Superior temporal gyrus (tissue), 1 donor: ENCODE data around the gene HIVEP2.

Experiments used
- DNase-seq: peaks from one replicate; pipeline ENCODE4 v3.0.0-alpha.2; 2016; ENCODE audit errors: extremely low spot score

Gene HIVEP2

DNA sequence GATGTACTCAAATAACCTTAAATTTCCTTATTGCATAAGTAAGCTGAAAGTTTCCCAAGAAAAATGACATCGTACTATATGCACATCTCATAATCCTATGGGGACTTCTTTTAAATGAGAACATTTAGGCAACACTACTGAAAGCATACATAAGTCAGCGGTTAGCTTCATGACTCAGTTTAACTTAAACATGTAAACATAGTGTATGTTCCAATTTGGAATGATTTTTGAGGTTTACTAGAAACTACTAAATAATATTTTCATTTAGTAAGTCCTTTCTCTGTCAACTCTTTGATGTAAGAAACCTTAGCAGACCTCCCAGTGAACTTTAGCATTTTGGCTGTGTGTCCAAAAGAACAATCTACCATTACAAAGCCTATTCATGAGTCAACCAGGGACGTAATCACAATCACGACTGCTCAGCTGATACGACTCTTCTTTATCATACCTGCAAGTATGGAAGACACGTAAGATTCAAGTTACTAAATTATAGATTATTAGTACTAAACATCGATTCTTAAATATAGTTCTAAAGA lies 19.3 kb downstream of the HIVEP2 start:
- peak; percentile 63 for DNase-seq

DNA sequence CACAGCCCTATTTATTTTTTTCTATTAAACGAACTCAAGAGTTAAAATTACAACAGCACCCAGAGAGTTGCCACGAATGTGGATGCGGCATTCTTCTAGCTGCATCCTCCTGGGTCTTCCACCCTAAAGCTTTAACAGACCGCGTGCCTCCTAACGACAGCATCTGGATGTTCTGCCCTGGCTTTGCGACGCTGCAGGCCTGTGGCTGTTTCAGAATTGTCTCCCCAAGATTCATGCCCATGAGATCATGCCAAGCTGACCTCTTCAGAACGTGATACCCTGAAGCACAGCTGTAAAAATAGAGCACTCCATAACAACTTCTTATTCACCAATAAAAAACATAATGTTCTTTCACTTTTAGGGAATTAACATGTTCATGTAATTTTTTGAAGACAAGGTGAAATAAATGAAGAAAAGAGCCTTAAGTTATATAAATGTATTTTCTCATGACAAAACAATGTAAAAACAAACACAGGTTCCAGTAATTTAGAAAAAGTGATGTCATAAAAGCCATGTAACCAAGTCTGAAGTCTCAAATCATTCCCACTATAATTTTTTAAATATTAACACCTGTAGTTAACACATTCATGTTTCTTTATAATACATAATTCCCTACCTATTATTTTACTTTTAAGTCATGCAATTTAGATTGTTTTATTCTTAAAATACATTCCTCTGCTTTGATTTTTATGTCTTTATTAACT lies 26.5 kb downstream of the HIVEP2 start:
- DNase-seq: no peak

DNA sequence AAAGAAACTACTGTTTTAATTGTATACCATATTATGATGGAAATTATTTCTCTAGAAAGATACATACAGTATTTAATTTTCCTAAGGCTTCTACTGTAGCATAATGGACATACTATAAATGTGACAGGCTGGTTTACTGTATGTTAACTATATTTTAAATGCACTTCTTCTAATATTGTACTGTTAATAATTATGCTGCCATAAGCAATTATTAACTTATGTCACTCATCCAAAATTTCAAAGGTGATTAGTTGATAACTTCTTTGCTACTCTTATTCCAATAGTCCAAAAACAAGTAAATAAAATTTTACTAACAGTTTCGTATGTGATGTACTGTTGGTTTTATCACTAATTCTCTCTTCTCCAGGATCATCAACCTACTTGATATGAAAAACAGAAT lies 28.1 kb downstream of the HIVEP2 start:
- no peak for DNase-seq

DNA sequence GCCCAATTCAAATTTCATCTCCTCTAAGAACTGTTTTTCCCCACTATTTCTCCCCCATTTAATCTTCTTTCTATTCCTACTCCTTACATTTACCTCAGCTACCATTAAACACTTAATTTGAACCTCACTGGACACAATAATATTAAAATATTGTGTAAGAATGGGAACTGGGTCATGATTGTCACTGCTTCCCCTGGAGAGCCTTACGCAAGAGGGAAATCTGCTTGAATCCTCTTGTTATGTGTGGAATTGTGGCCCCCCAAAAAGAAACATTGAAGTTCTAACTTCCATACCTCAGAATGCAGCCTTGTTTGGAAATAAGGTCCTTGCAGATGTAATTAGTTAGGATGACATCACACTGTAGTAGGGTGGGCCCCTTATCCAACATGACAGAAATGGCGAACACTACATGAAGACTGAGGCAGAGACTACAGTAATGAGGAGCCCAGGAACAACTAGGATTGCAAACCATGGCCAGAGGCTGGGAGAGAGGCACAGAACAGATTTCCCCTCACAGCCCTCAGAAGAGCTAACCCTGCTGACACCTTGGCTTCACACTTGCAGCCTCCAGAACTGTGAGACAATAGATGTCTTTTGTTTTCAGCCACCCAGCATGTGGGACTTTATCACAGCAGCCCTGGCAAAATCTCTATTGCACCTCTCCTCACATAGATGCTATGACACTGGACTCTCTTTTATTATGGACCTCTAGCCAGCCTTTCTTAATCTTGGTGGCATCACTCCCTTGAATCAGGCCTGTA lies 29.9 kb downstream of the HIVEP2 start:
- no peak for DNase-seq

DNA sequence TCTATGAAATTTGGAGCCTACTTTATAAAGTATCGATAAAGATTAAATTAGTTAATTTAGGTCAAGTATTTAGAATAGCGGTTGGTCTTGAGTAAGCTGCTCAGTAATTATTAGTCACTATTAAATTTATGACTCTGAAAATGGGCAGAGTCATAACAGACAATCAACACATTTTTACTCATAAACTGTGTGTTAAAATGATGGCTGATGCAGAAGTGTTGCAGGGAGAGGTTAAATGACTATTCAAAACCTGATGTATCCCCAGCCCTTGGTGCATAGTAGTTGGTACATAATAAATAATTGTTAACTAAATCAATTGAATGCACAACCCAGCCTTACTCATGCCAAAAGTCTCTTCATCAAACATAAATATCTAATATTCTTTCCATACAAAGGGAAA lies 30.6 kb downstream of the HIVEP2 start:
- DNase-seq: no peak

DNA sequence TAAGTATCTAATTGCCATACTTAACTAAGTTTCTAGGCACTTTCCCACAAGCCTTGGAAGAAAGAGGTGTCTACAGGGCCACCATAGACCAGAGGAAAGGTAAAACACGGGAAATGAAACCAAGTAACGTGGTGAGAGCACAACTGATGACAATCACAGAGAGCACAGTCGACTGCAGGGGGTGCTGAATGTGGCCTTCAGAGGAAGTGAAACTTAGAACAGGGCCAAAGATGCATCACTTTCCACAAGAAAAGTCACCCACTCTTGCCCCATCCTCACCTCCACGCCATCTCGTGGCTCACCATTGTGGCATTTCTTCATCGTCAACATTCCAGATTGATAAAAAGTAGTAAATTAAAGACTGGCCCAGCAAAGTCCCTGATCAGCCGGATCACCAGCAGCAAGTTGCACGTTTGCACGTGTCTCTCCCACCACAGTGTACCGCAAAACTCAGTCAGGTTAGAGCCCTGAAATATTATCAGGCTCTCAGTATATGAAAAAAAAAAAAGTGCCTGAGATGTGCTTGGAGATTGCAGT lies 31.4 kb downstream of the HIVEP2 start:
- DNase-seq: no peak

DNA sequence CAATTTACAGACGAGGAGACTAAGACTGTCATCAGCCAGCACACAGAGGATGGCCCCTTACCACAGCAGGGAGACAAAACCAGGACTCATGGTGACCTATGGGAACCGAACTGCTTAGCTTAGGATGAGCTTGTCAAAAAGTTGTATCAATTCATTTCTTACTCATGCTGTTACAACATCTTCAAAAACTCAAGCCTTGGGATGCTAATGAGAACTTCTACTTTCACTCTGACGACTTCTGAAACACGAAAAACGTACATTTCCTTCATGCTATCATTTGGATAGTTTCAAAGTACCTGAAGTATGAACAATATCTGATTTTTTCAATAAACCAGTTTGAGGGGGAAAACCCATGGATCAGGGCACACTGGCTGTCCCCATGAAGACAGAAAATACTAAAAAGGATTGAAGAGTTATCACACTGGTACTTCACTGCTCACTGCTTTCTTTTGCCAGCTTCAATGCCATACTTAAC lies 31.9 kb downstream of the HIVEP2 start:
- no peak for DNase-seq

DNA sequence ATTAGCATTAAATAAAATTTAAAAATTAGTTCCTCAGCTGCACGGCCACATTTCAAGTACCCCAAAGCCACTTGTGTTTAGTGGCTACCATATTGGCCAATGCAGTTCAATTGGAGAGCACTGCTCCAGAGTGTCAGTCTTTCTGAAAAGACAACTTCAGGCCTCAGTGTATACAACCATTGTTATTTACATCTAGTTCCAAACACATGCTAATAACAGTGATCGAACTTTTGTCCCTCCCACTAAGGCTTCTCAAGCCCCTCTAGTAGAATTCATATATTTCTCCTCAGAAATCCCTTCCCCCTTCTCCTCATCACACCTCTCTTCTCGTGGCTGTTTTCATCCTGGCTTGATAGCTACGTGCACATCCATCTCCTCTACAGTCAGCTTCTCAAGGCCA lies 32.9 kb downstream of the HIVEP2 start:
- no peak for DNase-seq

DNA sequence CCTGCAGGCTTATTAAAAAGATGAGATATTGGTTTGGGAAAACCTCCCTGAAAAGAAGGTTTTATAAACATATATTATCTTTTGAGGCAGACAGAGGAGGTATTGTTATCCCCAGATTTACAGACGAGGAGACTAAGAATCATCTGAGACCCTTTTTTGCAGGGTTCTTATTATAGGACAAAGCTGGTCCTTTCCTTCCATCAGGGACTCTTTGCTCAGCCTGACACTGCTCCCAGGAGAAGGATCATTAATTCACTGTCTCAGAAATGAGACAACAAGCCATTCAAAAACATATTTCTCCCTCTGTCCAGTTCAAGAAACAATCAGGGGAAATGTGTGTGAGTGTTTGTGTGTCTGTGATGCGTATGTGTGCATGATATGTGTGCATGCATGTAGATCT lies 33.5 kb downstream of the HIVEP2 start:
- no peak for DNase-seq

DNA sequence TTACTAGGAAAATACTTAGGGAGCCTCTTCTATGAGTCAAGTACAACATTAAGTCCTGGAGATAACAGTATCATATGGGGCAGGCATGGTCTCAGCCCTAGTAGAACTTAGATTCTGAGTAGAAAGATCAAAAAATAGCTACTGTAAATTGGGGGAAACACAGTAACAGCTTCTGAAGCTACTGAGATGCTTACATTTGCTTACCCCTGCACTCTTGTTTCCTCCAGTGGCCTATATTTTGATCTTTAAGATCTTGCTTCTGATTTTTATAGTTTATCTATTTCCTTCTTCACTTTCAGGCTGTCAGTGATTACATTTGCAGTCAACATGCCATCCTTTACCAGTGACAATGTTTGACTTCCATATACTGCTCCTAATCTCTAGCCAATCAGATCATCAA lies 35.3 kb downstream of the HIVEP2 start:
- DNase-seq: no peak

DNA sequence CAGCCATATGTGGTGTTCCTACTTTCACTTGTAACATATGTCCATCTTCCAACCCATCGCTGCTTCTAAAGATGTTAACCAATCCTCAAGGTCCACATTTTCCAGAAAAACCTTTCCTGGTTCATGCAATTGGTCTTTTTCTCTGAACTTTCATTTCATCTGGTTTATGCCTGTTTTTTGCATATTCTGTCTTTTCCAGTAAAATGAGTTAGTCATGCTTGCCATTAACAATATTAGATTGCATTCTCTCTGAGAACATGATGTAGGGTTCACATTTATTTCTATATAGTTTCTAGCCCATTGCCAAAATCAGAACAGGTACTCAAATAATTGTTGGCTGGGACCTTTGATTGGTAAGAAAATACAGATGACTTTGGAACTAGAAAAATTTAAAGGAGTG lies 36.7 kb downstream of the HIVEP2 start:
- no peak for DNase-seq

DNA sequence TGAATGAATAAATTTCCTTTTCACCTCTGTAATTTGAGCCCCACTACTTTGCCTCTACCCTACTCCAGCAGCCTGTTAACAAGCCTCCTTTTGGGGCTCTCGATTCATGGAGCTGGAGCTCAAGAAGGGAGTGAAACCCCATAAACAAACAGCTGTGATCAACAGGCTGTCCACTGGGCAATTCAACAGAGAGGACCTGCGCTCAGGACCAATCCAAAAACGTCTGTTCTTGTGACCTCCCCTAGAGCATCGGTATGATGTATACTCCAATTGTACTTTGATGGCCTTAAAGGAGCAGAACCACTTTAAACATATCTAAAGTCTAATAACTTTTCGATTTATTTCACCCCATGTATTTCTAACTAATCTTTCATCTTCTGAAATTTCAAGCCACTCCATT lies 37.4 kb downstream of the HIVEP2 start:
- DNase-seq: no peak

DNA sequence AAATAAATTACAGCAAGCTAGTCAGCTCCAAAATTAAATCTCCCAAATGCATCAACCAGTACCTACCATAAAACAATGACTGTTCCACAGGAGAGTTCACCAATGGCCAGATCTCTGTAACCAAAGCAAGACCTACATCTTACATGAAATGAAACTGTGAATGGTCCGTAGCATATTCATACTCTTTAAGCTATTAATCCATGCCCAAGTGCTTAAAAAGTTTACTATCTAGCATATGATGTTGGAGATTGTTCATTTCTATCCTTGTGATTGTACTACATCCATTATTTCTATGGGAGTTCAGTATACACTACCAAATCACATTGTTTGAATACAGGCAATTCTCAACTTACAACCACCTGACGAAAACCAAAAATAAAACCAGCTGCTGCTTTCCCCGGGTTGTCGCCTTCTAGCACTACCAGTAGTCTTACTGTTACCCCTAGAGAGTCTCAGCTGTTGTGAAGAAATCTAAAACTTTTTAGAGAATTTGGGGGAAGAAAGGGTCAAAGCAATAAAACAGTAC lies 38.0 kb downstream of the HIVEP2 start:
- no peak for DNase-seq

DNA sequence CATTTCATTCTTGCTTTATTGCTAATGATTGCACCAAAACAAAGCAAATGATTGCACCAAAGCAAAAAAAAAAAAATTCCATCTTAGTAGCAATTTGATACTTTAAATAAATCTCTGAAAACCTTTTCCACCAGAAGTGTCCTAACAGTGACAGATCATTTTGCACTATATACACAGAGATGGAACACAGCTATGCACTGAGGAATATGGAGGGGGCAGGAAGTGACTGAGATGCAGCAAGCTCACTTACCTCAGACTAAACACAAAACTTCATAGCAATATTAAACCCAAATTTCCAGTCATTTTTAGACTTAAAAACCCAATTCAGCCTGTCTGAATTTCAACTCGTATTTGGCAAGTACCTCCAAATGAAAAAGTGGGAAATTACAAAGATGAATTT lies 41.2 kb downstream of the HIVEP2 start:
- DNase-seq: no peak

DNA sequence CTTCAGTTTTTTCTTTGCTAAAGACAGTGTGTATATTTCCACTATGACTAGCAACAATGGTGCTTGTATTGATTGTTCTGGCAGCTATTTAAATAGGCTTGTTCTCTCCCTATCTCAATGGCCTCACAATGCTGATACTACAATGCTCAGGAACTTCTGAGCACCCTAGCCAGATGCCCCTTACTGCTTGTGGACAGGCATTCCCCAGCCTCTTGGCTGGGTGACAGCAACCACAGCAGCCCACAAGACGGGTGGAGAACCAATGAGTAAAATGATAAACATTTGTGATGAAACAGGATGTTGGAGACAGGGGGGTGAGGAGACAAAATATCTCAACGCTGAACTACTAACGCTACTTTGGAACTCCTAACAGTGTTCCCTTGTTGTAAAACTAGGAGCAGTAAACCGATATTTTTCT lies 42.3 kb downstream of the HIVEP2 start:
- DNase-seq: peak; percentile 60

DNA sequence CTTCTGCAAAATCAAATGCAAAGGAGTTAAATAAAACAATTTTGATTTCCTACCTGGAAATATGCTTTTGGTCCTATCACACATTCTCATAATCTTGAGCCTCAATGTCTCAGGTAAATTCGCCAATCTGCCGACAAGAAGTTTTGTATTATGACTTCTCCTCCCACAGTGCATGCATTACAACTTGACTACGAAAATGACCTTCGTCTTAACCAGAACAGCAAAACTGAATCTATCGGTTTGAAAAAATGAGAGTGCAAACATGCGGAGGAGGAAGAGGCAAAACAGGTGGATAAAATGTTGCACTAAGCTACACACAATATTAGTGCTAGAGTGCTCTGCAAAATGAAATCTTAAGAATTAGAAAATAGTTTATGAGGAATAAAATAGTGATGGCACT lies 43.4 kb downstream of the HIVEP2 start:
- no peak for DNase-seq

DNA sequence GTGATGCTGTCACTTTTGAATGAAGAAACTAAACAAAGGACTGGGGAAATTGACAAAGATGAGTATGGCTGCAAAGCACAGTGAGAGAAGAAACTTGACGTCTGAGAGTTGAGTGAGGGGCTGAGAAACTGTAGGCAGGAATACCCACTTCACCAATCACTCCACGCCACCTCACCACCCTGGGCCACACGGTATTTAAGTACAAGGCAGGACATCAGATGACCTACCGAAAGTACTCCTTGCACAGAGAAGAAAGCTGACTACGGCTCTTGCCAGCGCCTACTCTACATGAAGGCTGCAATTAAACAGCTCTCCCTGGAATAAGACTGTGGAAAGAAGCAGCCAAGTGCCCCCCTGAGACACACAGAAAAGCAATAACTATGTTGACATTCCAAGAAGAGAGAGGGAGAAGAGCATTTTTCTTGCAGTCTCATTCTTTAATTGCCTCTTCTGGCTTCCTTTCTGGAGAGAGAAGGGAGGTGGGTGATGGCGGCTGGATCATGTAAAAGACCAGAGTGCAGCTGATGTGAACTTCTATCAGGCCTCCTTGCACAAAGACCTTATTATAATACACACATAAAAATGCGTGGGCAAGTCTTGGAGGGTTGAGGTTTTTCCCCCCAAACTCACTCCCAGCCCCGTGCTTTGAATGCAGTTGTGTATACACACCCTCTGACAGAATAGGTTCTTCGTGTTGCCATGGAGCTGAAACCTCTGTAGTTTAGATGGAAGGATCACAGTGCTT lies 44.6 kb downstream of the HIVEP2 start:
- DNase-seq: peak; percentile 65

DNA sequence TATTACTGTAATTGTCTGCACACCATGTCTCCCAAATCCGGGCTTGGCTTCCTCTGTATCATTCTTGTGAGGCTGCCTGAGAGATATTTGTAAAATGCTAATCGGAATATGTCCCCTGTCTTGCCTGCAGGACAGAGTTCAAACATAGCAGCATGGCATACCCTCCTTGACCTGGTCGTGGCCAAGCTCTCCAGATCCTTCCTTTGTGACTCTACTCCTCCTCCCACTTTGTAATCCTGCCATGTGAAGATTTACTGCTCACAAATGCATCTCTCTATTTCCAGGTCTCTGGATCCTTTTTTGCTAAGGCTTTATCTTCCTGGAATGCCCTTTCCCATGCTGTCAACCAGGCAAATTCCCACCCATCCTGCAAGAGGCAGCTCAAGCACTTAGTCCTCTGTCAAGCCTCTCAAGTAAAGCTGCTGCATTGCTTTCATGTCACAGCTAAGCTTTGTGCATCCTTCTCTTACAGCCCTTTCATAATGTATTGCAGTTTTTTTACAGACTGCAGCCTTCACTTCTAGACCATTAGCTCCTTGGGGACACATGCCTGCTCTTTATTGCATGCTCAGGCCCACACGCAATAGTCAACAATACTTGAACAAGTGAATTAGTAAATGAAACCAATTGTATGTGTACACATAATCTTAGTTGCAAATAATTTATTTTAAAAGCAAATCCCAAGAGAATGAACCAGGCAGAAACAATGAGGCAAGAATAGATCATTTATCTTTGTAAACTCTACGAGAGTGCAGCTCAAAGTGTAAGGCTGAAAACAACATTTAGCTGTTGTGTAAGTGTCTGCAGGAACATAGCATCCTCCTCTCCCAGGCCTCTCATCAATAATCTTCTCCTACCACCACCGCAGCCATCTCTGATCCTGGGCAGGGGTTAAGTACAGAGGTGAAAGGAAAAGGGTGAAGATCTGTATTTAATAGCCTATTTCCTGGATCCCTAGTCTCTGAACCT lies 45.8 kb downstream of the HIVEP2 start:
- DNase-seq: no peak

DNA sequence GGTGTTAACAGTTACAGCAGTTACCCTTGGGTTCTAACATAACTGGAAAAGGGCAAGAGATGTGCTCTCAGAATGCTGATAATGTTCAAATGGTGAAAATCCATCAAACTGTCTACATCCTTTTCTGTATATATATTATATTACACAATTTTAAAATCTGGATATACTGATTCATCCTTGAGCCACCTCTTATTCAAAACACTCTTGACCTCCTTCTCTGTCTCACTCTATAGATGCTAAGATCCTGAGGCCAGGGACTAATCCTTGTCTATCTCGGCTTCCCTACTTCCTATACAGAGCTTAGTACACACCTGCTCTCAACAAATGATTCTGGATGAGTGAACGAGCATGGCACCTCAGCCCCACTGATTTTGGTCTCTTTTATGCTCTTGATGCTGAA lies 47.3 kb downstream of the HIVEP2 start:
- DNase-seq: no peak

DNA sequence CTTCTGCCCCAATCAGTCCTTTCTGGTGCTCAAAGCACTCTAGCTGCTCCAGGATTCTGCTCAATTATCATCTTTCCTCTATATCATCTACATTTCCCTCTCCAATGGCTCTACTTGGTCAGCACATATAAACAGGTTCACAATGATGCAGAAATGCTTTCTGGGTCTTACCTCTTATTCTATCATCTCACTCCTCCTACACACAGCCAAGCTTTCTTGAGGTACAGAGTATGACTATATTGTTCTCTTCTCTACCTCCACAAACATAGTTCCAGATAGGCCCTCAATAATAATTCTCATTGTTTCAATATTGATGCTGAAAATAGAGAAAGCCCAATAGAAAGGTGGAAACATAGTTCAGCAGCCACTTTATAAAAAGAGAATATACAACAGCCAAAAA lies 48.2 kb downstream of the HIVEP2 start:
- no peak for DNase-seq

DNA sequence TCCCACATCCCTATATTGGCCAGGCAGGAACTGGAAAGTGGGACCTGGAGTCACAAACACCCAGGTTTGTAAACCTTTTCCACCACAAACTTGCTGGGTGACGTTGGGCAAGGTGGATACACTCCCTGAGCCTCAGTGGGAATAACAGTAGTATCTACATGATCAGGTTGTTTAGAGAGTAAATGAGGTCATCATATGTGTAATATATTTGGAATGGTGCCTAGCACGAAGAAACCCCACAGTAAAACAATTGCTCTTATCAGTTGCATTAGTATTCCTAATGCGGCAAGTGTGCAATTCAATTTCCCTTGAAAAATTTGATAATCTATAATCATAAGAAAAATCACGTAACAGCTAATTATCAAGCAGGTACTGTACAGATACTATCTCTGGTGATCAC lies 51.9 kb downstream of the HIVEP2 start:
- DNase-seq: no peak
